ENCODE results near the gene PCDHGA10. TPM values are rescaled to one million over a fixed set of nuclear protein-coding genes. Genes with fewer than 3 reads are reported as not detected.

Gene PCDHGA10
- total and polyA plus RNA-seq, 2 of the 8 experiments (the other 6 are each of a cell fraction or from before 2014, with no cell fraction given): 2.2 to 6.4 TPM

DNA sequence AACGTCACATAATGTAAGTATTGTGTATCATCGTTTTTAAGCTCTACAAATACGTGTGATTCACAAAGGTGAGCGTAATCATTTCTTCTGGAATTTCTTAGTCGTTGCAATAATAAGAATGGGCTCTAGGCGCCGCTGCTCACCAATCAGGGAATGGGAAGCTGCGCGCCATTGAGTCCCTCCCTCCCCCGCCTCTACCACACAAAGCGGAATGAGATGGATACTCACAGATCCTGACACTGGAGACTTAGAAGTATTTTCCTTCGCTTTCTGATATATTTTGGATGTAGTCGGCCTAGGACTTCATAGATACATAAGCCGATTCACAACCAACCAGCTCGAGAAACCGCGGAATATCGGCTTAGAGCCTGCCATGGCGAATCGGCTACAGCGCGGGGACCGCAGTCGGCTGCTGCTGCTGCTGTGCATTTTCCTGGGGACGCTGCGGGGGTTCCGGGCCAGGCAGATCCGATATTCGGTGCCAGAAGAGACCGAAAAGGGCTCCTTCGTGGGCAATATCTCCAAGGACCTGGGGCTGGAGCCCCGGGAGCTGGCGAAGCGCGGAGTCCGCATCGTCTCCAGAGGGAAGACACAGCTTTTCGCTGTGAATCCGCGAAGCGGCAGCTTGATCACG lies 8.2 kb downstream of the PCDHGA10 start, which contains the start of gene PCDHGA11:
PCDHGA11 (plus strand) TSS at position 197 of the 634 bp plus-strand sequence; CDS start at position 374, 177 bp downstream.
- Histone ChIP-seq H3K4me1 (replicated peaks in 1 of 4; ENCODE audit: control insufficient read depth in 3 of 4, insufficient read depth in 4 of 4, low read length in 3 of 4) (no peaks in the 10 kb centered on the region; a peak in 1 of 7 replicates), H3K18ac (ENCODE audit: extremely low read depth, low read length) (no peak within 1 kb of the TSS), H3K27me3 (replicated peaks in 1 of 4; ENCODE audit: control insufficient read depth in 3 of 4, extremely low read depth in 1 of 4, insufficient read depth in 3 of 4, low read length in 3 of 4) (peaks cover 0 to 12% (median 6%) of the 10 kb centered on the region in 4 experiments; a peak in 4 of 7 replicates), H2BK15ac (ENCODE audit: low read length) (no peak within 1 kb of the TSS), H2BK5ac (ENCODE audit: low read depth, low read length) (no peak within 1 kb of the TSS), H3K27ac (ENCODE audit: low read depth, low read length) (no peak within 1 kb of the TSS), H3K14ac (ENCODE audit: insufficient read length) (no peak within 1 kb of the TSS), H3K79me1 (ENCODE audit: low read depth, low read length) (no peaks in the 10 kb centered on the region), H3K9me3 (ENCODE audit: insufficient read depth in 2 of 2, low read depth in 1 of 2, low read length in 1 of 2) (peaks cover 36 to 39% of the 10 kb centered on the region in 2 experiments), H3K36me3 (ENCODE audit: control insufficient read depth in 2 of 4, insufficient read depth in 4 of 4, low read length in 3 of 4) (peaks cover 0 to 27% (median 3%) of the 10 kb centered on the region in 4 experiments; a peak in 3 of 8 replicates), H3K23ac (ENCODE audit: insufficient read length) (no peak within 1 kb of the TSS), H2AK5ac (ENCODE audit: low read depth, low read length) (no peak within 1 kb of the TSS), H4K5ac (ENCODE audit: insufficient read length, low read depth, low read length) (peak within 1 kb of the TSS; percentile 74), H4K8ac (ENCODE audit: extremely low read depth, insufficient read depth, low read length) (no peak within 1 kb of the TSS), H2BK120ac (replicated peaks; ENCODE audit: low read depth, low read length) (no peak within 1 kb of the TSS), H2BK12ac (ENCODE audit: low read depth, low read length) (no peak within 1 kb of the TSS), H2BK20ac (ENCODE audit: low read length) (no peak within 1 kb of the TSS), H2AFZ (ENCODE audit: low read length) (no peak within 1 kb of the TSS; the same call in 1 of the 2 replicates), H3K4ac (replicated peaks; ENCODE audit: insufficient read length, low read depth, low read length) (no peak within 1 kb of the TSS), H3K56ac (replicated peaks; ENCODE audit: insufficient read length, low read depth, low read length) (no peak within 1 kb of the TSS), H4K20me1 (replicated peaks in 1 of 2; ENCODE audit: control insufficient read depth in 1 of 2, insufficient read depth in 2 of 2, low read length in 2 of 2) (no peaks in the 10 kb centered on the region), H3K4me2 (ENCODE audit: insufficient read depth in 1 of 2, low read depth in 2 of 2, low read length in 2 of 2) (peak within 1 kb of the TSS; percentile 35 to 48; a peak in 3 of 4 replicates), H4K91ac (replicated peaks; ENCODE audit: insufficient read length, low read length) (no peak within 1 kb of the TSS), H3K23me2 (ENCODE audit: low read depth, low read length) (no peaks in the 10 kb centered on the region), H3K9ac (replicated peaks in 1 of 4; ENCODE audit: extremely low read depth in 1 of 4, low read depth in 3 of 4, low read length in 3 of 4) (no peak within 1 kb of the TSS; a peak in 1 of 7 replicates), H3K4me3 (ENCODE audit: extremely low read depth in 1 of 4, insufficient read depth in 2 of 4, low read depth in 3 of 4, low read length in 4 of 4) (peak within 1 kb of the TSS; percentile 15 to 52 (median 32); a peak in 6 of 8 replicates), H3K79me2 (ENCODE audit: control insufficient read depth in 1 of 2, insufficient read depth in 2 of 2, low read length in 2 of 2) (no peaks in the 10 kb centered on the region; a peak in 1 of 4 replicates)
- 67% methylated on average over 40 of the region's 42 CpGs; no CpG with 5 or more reads in 1 of the 2 experiments for WGBS, 2 experiments (ENCODE audit: extremely low coverage in 1 of 2, insufficient coverage in 1 of 2, insufficient read length in 1 of 2, insufficient replicate concordance in 2 of 2, low coverage in 1 of 2, low lambda C conversion rate in 2 of 2, missing lambda C conversion rate in 1 of 2)
- peak; percentile 84 for FAIRE-seq
- peak in 1 of 2 experiments; percentile 91 for DNase-seq (ENCODE audit: low read depth in 1 of 2, low spot score in 2 of 2)
- CTCF ChIA-PET (ENCODE audit: partially characterized antibody): interaction anchor here (0.6 to 23.3 kb wide), 53 partner anchors 8 to 335 kb away, joined by 3 to 1236 read pairs (median 5); partner anchors contain the start of genes PCDHB10, PCDHB11, PCDHB14 and PCDHB15
- POLR2A ChIA-PET (ENCODE audit: partially characterized antibody): interaction anchor here (1.2 to 2.6 kb wide), 7 partner anchors 12 to 143 kb away, joined by 3 to 14 read pairs (median 7); no protein-coding TSS in a partner anchor
- TF ChIP-seq EGR1 (IDR thresholded peaks at IDR 0.05; ENCODE audit: borderline replicate concordance, low read depth, low read length): no peak
- TF ChIP-seq SP1 (IDR thresholded peaks at IDR 0.05; ENCODE audit: low read depth, low read length): no peak
- no peak for TF ChIP-seq HDAC2 (IDR thresholded peaks at IDR 0.05; ENCODE audit: borderline replicate concordance in 1 of 2, low read depth in 2 of 2, low read length in 2 of 2)
- no peak for TF ChIP-seq ATF2 (IDR thresholded peaks at IDR 0.05; ENCODE audit: low read length)
- TF ChIP-seq KDM1A (IDR thresholded peaks at IDR 0.05; ENCODE audit: borderline replicate concordance, low read length): no peak
- TF ChIP-seq MAFK (IDR thresholded peaks at IDR 0.05; ENCODE audit: low read depth, low read length): no peak
- peak; percentile 30; the same call in 1 of the 2 replicates for TF ChIP-seq TEAD4 (IDR thresholded peaks at IDR 0.05; ENCODE audit: low read depth, low read length)
- no peak for TF ChIP-seq ZNF274 (IDR thresholded peaks at IDR 0.05; ENCODE audit: borderline replicate concordance, extremely low read depth, low read length)
- no peak for TF ChIP-seq SAP30 (IDR thresholded peaks at IDR 0.05; ENCODE audit: insufficient read depth, insufficient replicate concordance, low read length)
